ENCODE results near the gene SLC45A3.
"Not testable (repeated sequence)": the region's sequence is repeated elsewhere in the genome, so short reads cannot be mapped to it uniquely, and the experiment has no call there.

SLC45A3 gene, protein sequence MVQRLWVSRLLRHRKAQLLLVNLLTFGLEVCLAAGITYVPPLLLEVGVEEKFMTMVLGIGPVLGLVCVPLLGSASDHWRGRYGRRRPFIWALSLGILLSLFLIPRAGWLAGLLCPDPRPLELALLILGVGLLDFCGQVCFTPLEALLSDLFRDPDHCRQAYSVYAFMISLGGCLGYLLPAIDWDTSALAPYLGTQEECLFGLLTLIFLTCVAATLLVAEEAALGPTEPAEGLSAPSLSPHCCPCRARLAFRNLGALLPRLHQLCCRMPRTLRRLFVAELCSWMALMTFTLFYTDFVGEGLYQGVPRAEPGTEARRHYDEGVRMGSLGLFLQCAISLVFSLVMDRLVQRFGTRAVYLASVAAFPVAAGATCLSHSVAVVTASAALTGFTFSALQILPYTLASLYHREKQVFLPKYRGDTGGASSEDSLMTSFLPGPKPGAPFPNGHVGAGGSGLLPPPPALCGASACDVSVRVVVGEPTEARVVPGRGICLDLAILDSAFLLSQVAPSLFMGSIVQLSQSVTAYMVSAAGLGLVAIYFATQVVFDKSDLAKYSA

DNA sequence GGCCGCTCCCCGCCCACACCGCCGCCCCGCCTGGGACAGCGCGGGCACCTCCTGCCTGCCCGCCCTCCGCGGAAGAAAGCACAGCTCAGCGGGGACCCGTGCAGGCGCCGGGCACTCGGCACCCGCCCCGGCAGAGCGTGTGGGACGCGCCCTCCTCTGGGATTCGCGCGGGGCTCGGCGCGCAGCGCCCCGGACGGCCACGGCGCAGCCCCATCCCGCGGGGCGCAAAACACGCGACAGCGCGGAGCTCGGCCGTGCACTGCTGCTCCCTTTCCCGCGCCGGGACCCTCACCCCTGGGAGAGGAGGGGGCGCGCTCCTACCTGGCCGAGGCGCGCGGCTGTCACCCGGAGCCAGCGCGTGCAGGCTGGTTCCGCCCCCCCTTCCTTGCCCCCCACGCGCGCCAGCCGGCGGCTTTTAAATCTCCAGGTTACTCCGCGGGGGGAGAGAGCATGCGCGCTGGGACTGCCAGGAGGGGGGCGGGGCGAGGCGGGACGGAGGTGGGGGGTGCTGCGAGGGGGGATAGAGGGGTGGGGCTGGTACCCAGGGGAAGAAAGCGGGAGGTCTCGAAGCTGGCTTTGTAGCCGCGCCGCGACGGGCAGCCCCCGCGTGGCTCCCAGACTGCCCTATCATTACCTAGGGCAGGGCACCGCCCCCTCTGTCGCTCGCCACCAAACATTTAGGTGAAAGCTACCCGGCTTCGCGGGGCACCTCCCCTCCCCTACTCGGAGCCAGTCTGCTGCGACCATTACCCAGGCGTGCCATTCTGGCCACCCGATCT, at the start of gene SLC45A3:
Gene SLC45A3 (minus strand): TSS at position 437 of the 779 bp plus-strand sequence. CDS start 15,853 bp downstream, outside the sequence.
- peak; percentile 53 for DNase-seq

DNA sequence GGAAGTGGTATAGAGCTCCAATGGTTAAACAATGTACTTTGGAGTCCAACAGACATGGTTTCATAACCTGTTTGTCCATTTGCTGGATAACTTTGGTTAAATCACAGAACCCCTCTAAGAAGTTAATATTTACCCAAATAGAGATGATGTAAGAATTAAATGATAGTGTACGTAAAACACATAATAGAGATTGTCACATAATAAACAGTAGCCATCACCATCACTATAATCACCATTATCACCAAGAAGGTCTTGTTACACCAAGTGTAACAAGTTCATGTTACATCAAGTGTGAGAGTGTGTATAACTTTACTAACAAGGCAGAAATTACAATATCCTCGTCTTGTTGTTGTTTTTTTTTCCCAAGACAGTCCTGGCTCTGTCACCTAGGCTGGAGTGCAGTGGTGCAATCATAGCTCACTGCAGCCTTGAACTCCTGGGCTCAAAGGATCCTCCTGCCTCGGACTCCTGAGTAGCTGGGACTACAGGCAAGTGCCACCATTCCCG, 46.4 kb upstream of the SLC45A3 start:
- no peak for DNase-seq

DNA sequence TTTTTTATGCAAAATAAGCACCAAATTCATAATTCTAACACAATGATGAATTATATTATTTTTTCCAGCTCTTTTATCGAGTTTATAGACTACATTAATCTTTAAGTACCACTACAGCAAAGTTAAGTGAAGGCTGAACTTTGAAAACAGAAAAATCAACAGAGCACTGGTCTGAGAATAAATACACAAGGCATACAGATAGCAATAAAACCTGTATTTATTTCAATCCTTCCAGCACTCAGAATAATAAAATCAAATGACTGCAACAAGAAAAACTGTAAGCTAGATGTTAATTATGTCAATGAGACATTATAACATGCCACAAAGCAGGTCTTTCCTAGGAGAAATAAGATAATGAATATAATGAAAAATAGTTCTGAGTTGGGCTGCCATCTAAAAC, 45.2 kb upstream of the SLC45A3 start:
- DNase-seq, result no peak

DNA sequence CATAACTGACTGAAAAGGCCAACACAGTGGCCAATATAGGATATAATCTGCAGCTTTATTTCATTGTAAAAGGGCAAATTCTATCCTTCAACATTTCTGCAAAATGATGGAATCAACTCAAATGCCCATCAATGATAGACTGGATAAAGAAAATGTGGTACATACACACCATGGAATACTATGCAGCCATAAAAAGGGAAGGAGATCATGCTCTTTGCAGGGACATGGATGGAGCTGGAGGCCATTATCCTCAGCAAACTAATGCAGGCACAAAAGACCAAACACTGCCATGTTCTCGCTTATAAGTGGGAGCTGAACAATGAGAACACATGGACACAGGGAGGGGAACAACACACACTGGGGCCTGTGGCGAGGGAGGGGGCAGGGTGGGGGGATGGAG, 40.4 kb upstream of the SLC45A3 start:
- not testable (repeated sequence) for DNase-seq

DNA sequence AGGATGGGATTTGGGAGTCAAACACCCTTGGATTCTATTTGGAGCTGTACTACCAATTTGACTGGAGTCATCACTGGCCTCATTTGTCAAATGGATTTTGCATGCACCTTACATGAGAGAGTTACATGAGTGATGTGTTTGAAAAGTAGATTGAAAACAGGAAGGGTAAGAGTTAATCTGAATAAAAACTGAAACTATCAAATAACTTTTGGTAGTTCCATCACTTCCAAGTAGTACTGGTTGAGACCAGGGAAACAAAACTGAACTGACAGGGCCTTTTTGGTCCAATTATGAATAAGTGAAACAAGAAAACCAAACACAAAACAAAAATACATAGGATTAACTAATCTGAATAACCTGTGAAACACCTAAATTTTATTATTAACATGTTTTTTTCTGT, 39.5 kb upstream of the SLC45A3 start:
- no peak for DNase-seq

DNA sequence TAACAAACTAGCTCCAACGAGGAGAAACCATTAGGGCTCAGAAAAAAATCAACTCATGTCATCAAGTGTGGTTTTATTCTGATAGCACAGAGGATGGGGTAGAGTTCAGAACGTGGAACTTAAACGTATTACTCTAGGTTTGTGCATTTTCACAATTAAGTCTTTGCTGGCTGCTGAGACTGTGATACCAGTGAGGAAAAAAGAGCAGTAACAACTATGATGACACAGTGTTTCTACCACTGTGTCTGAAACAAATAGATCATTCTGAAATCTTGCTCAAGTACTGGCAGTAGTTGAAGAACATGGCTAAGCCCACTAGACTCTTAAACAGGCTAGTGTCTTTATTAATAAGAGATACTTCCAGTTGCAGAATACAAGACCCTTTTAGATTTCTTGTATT, 38.7 kb upstream of the SLC45A3 start:
- no peak for DNase-seq

DNA sequence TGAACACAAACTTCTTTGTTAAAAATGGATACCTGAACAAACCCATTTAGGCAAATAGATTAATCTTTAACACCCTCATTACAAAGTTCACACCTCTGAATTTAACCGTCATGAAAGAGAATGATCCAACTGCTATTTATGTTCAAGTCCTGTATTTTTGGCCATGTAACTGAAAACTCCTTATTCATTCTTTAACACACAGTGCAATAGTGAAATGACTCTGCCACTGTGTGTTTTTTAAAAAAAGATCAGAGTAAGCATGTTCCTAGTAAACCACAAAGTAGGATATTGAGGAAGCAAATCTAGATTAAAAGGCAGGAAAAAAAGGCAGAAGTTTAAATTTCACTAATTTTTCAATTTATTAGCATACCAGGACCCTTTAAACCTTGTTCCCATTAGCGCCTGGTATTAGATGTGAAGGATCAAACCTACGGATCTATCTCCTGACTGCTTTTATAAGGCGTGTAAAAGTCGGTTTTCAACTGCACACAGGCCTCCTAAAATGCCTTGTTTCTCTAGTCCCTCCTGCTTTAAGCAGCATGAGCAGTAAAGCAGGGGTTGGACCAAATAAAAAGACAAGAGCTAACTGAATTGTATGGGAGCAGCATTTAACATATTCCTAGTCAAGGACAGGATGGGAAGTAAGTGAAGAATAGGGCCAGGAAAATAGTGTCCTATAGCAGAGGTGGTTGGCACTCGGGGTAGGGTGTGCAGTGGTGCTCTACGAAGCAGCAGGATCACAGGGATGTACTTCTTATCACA, 36.2 kb upstream of the SLC45A3 start:
- DNase-seq, result no peak

DNA sequence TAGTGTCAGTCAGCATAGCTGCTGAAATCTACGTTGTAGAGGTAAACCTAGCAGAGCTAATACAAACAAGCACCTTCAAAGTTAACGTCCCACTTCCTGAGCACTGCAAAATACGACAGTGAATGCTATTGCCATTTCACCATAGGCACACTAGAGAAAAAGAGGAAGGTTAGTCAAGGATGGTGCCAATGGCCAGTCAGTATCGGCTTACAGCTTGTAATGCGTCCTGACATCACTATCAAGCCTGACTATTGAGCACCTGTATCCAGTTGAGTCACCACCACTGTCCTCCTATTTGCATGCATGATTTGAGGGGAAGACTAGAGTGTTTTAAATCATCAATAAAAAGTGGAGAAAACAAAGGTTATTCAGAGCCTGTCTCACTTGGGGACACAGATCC, 35.3 kb upstream of the SLC45A3 start:
- no peak for DNase-seq

DNA sequence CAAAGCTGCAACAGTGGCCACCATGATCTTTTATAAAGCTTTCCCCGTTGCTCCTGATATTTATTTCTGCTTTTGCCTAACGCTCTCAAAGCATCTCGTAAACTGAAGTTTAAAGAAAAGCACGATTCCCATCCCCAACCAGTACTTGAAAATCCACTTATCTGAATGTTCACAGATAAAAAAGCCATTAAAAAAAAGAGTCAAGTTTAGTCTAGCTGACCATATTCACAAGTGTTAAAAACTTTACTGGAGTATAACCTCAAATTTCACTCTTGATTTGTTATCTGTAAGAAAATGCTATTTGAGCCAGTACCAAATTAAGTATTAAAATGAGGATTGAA, 34.6 kb upstream of the SLC45A3 start:
- no peak for DNase-seq

DNA sequence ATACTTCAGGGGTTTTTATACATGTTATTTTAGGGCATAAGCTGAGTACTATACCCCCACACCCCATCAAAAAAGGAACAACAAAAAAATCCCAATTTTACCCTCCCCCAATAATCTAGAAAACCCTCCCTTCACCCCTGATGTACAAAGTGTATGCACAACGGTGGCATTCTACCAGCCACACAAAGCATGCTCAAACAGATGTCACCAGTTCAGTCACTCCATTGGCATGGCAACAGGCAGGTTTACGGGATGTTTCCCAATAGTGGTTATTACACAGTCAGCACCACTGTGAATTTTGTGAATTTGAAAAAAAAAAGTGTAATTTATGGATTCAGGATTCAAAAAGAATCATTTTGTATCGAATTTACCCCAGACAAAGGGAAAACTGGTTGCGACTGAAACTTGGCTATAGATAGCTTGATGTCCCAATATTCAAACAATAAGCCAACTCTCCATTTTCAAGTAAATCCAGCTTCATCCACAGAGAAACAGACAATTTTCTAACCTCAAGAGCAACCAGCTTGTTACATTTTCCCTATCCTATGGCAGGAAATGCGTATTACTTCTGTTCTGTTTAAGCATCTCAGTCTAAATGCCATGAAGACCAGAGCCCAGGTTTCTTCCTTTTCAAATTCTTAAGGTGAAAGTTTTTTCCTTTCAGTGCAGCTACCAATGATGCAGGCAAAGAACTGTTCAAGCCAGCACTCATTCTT, 34.0 kb upstream of the SLC45A3 start:
- DNase-seq, result no peak

DNA sequence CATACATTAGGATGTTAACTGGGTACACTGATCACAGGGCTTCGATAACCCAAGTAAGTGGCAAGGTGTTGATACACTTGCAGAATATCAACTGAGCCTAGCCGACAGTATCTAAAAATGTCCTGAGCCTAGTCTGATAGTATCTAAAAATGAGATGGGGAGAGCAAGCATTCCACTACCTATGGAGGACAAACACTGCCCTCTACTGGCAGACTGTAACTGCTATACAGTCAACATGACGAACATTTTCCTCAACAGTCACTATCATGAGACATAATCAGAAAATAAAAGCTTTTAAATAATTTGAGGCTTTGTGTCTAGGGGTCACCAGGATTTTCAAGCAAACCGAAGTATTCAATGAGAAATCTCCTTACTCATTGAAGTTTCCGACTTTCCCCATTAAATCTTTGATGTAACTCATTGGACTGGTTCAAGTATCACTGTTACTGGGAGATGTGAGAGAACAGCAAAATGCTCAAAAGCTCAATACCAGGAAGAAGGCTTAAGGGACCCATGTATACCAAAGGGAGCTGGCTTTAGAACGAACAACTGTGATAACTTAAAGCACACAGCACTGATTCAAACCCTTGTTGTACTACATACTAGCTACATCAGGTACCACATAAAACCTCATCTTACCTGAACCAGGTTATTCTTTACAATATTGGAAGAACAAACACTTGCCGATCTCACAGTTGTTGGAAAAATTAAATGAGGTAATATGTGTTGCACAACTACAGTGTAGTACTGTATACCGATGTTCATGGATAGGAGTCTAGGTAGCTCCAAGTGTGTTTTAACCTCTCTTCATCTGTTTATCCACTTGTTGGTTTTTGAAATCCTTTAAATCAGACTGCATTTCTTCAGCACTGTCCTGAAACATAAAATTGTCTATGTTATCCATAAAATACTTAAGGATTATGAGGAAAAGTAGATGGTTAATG, 31.1 kb upstream of the SLC45A3 start:
- peak; percentile 62 for DNase-seq

DNA sequence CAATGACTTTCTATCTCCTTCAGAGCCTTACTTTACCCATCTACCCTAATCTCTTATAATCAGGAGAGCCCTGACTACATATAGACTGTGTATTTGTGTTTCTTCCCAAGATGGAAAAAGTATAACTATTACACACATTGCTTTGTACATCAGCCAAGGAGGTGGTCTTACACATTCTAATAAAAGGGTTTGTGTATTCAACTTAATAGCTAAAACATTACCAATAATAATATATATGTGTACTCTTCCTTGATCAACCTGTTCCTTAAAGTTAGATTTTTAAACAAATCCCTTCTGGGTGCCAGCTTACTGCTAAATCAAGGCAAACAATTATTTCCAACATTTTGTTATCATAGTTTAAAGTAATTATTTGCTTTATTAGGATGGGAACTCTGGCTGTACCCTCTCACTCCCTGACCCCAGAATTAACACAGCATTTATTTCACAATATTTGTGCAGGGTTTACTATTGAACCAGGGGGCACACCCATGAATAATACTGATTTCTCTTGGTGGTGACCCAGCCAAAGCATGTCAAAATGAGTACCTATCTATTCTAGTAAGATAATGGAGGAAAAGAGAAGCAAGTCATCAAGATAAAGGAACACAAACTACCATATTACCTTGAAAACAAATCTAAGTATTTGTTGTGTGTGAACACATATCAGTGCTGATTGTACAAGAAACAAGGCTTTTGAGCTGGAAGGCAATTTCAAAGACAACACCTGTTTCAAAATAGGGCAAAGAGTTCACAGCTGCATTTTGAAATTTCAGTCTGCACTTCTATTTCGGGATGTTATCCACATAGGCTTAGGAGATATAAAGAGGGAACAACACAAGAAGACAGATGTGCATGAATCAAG, 30.1 kb upstream of the SLC45A3 start:
- DNase-seq, result no peak

DNA sequence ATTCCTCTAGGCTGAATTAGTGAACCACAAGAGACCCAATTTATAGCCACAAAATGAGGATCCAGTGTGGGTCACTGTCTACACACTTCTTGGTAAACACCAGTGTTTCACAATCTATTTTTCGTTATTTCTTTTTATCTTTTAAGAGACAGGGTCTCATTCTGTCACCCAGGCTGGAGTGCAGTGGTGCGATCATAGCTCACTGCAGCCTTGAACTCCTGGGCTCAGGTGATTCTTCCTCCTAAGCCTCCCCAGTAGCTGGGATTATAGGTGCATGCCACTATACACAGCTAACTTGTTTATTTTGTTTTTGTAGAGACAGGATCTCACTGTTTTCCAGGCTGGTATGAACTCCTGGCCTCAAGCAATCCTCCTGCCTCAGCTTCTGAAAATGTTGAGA, 29.3 kb upstream of the SLC45A3 start:
- no peak for DNase-seq

DNA sequence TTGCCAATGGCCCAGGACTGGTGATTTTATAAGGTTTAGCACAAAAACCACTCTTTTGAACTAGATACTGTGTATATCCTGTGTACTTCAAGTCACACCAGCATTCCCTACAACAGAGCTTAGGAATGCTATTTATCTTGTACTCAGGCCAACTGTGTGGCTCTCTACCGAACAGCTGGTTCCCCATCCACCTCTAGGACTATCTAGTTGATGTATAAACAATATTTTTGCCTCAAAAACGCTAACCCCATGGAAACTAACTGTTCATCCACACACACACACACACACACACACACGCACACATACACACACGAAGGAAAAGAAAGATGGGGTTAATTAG, 28.7 kb upstream of the SLC45A3 start:
- no peak for DNase-seq

DNA sequence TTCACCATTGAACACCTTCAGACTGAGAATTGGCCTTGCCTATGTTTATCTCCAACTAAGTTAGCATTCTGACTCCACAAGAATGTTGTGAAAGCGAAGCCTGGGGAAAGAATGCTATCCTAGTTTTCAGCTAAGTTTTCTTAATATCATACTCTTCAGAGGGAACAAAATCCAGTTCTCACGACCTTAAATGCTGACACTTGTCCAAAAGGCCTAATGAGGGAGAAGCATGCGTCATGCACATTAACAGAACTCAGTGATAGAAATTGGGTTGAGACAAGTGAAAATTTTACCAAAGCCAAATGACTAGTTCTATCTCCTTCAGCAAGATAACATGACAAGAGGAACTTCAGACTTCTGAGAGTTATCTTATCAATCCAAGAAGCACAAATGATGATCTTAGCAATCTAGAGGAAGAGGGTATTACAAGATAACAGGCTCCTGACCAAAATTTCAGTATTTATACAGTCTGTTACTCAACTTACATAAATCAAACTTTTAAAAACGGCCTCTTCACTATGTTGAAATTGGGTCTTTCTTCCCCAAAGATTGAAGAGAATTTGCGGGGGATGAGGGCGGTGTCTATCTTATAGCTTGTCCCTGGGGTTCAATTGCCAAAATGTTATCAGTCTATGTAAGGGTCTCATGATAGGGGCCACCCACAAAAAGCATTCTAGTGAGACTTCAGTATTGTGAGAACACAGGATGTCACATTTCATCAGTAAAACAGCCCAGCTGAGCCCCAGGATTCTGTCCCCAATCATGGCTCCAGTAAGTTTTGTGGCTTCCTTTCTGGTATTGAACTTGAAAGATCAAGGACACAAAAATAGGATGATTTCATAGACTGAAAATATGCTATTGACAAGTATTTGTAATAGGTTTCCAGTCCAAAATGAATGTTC, 26.5 kb upstream of the SLC45A3 start:
- DNase-seq, result no peak

DNA sequence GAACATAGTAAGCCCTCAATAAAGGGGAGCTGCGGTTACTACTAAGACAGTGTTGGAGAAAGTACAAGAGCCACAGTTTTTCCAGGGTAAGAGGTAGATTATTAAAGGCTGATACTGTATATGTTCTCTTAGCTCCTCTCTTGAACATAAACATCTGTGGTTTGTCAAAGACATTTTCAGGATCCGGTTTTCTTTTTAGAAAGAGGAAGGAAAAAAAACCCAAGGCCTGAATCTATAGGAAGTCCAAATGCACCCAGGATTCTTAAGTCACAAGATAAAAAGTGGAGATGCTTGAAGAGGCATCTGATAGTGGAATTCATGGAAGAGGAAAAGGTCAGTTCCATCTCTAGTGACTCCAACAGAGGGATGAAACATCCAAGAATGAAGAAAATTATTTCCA, 24.6 kb upstream of the SLC45A3 start:
- DNase-seq, result no peak

DNA sequence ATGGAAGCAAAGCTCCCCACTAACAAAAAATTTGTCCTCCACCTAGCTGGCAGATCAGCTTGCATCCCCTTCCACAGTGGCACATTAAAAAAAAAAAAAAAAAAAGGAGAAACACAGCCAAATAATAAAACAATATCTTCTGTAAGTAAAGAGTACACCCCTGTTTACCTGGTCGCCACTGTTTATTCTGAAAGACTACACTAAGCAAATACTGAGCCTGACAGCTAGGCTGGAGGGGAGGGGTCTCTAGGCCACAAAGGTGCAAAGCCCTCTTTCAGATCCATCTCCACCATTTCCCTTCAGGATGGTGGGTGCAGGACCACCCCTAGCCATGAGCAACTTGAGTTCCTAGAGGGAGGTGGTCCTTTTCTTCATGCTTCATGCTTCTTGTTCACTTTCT, 22.8 kb upstream of the SLC45A3 start:
- peak; percentile 31 for DNase-seq

DNA sequence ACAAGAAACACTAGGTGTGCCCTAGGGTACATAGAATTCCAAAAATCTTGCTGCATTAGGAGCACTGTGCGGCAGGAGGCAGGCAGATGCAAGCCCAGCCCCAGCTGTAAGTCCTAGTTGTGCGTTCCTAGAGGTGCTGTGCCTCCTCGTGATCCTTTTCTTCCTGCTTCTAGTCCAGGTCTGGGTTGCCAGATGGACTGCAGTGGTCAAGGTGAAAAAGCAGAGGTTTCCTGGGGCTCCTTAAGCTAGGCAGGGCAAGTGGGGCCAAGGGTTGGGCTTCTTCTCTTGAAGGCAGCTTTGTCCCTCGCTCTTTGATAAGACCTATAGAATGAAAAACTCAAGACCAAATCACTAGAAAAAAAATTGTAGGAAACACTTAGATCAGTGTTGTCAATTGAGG, 21.6 kb upstream of the SLC45A3 start:
- DNase-seq, result no peak

DNA sequence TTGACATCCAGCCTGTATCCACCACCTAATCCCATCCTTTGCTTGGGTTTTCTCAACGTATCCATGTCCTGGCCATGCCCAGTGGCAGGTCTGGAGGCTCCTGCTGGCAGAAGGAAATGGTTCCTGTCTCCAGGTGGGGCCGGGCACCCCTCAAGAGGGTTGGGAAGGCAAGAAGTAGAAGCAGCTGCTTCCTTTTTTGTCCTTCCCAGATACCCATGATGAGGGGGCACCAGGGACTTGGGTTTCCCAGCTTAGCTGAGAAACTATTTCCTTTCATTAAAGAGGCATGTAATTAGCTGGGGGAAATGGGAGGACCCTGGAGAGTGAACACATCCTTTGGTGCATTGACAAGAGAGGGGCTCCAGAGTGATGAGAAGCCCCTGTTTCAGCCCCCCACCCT, 21.1 kb upstream of the SLC45A3 start:
- no peak for DNase-seq

Data from NCI-H146 (cell line).